Neural cell (in vitro differentiated cells): ENCODE data around the gene ABCC9. TPM values are rescaled to one million over a fixed set of nuclear protein-coding genes. Genes with fewer than 3 reads are reported as not detected.

Experiments
- H2AFZ ChIP-seq: fragments of 200-600, 300-800 bp; sonication (generic), shearing (Covaris generic); 2 replicates; pipeline ENCODE4 v1.6.0; 2014; ENCODE audit warnings: low read depth, mild to moderate bottlenecking, antibody characterized with exemption, low read length, moderate library complexity
- H3F3A ChIP-seq: fragments of 200-600 bp; shearing (Covaris generic); 2 replicates; pipeline ENCODE4 v1.6.1; 2016; ENCODE audit warnings: mild to moderate bottlenecking, moderate library complexity, mixed read lengths, antibody characterized with exemption, low read length; ENCODE audit not compliant: insufficient read depth, poor library complexity, severe bottlenecking
- H3K27ac ChIP-seq: fragments of 200-600, 300-800 bp; sonication (generic), shearing (Covaris generic); 2 replicates; pipeline ENCODE4 v1.5.1; 2014; ENCODE audit warnings: mild to moderate bottlenecking, low read length, moderate library complexity
- H3K27me3 ChIP-seq: fragments of 300-800, 200-600 bp; sonication (generic), shearing (Covaris generic); 2 replicates; pipeline ENCODE4 v1.6.0; 2014; ENCODE audit warnings: mild to moderate bottlenecking, low read depth, low read length, moderate library complexity; ENCODE audit not compliant: insufficient read depth
- H3K36me3 ChIP-seq: fragments of 300-800, 200-600 bp; sonication (generic), shearing (Covaris generic); 2 replicates; pipeline ENCODE4 v1.5.1; 2014; ENCODE audit warnings: mild to moderate bottlenecking, antibody characterized with exemption, low read length, moderate library complexity; ENCODE audit not compliant: insufficient read depth
- H3K4me2 ChIP-seq: fragments of 300-800, 200-600 bp; sonication (generic), shearing (Covaris generic); 2 replicates; pipeline ENCODE4 v1.6.0; 2014; ENCODE audit warnings: mild to moderate bottlenecking, low read length
- H3K4me3 ChIP-seq: fragments of 300-800, 200-600 bp; sonication (generic), shearing (Covaris generic); 2 replicates; pipeline ENCODE4 v1.5.1; 2014; ENCODE audit warnings: mild to moderate bottlenecking, low read length, moderate library complexity
- H3K79me2 ChIP-seq: fragments of 200-600 bp; shearing (Covaris generic); replicated peaks from 2 replicates; pipeline ENCODE4 v1.6.0; 2014; ENCODE audit warnings: mild to moderate bottlenecking, low read length, moderate library complexity; ENCODE audit not compliant: insufficient read depth
- H3K9ac ChIP-seq: fragments of 300-800, 200-600 bp; sonication (generic), shearing (Covaris generic); 2 replicates; pipeline ENCODE4 v1.6.1; 2016; ENCODE audit warnings: mild to moderate bottlenecking, low read length, mixed read lengths
- H3K9me2 ChIP-seq: fragments of 200-600 bp; shearing (Covaris generic); 2 replicates; pipeline ENCODE4 v1.6.1; 2016; ENCODE audit warnings: mild to moderate bottlenecking, low read length, mixed read lengths; ENCODE audit not compliant: insufficient read depth
- H3K9me3 ChIP-seq: fragments of 200-600, 300-800 bp; sonication (generic), shearing (Covaris generic); 2 replicates; pipeline ENCODE4 v1.6.1; 2016; ENCODE audit warnings: mild to moderate bottlenecking, mixed run types, low read length, moderate library complexity, mixed read lengths
- H4K20me1 ChIP-seq: fragments of 200-600 bp; shearing (Covaris generic); 2 replicates; pipeline ENCODE4 v1.6.1; 2016; ENCODE audit warnings: mild to moderate bottlenecking, mixed run types; ENCODE audit not compliant: insufficient read depth
- EP300 ChIP-seq: fragments of 450-650 bp; conservative IDR thresholded peaks from 2 replicates; pipeline ENCODE4 v1.6.1; 2014; ENCODE audit warnings: antibody characterized with exemption, mild to moderate bottlenecking, moderate library complexity; ENCODE audit not compliant: poor library complexity, severe bottlenecking
- POLR2AphosphoS5 ChIP-seq: IDR thresholded peaks from 2 replicates; pipeline ENCODE4 v1.6.1; 2012
- polyA plus RNA-seq: library from polyadenylated mRNA; depleted of rRNA; stranded (reverse); fragments of >200 nt; gene quantifications from 2 replicates; pipeline ENCODE4 v1.2.3, GENCODE V29; 2014
- small RNA-seq, 3 experiments: library from RNA; depleted of rRNA; stranded (forward); fragments of <200 nt; gene quantifications; one replicate each; pipeline ENCODE3, GENCODE V24; 2012
- TF ChIP-seq, protein P1 (sequence below): IDR thresholded peaks from 2 replicates; pipeline ENCODE4 v1.6.1; 2012; ENCODE audit warnings: borderline replicate concordance
- TF ChIP-seq, protein P2 (sequence below): fragments of 450-650 bp; IDR thresholded peaks from 2 replicates; pipeline ENCODE4 v1.5.1; 2014; ENCODE audit warnings: antibody characterized with exemption, mild to moderate bottlenecking, moderate library complexity; ENCODE audit not compliant: poor library complexity, severe bottlenecking

Gene ABCC9
- polyA plus RNA-seq, 1 donor from 2014 or later: 0.32 TPM

DNA sequence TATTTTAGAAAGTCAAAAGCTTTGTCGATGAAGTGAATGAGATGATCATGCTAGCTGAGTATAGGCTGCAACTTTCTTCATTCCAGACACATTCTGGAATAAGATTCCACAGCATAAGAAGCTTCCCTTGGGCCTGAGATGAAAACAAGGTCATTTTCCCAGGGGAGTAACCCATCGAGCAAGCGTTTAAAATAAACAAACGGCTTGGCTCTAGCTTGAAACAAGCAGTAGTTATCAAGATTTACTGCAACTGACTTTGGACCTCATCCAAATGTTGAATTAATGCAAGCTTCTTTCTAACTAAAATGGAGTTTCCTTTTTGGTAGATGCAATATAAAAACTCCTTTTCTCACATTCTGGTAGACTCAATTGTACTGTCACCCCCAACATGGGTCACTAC, 189.7 kb downstream of the ABCC9 start:
- Histone ChIP-seq H3K9me2 (no peaks in the 10 kb centered on the region), H3K9me3 (no peaks in the 10 kb centered on the region), H3K79me2 (no peaks in the 10 kb centered on the region), H3K27me3 (no peaks in the 10 kb centered on the region), H3K36me3 (no peaks in the 10 kb centered on the region), H3K4me3 (no peak overlapping the region), H3F3A (no peaks in the 10 kb centered on the region), H3K9ac (no peak overlapping the region), H3K4me2 (no peak overlapping the region), H4K20me1 (no peaks in the 10 kb centered on the region), H2AFZ (no peak overlapping the region), H3K27ac (no peak overlapping the region)
- TF ChIP-seq, protein P1, sequence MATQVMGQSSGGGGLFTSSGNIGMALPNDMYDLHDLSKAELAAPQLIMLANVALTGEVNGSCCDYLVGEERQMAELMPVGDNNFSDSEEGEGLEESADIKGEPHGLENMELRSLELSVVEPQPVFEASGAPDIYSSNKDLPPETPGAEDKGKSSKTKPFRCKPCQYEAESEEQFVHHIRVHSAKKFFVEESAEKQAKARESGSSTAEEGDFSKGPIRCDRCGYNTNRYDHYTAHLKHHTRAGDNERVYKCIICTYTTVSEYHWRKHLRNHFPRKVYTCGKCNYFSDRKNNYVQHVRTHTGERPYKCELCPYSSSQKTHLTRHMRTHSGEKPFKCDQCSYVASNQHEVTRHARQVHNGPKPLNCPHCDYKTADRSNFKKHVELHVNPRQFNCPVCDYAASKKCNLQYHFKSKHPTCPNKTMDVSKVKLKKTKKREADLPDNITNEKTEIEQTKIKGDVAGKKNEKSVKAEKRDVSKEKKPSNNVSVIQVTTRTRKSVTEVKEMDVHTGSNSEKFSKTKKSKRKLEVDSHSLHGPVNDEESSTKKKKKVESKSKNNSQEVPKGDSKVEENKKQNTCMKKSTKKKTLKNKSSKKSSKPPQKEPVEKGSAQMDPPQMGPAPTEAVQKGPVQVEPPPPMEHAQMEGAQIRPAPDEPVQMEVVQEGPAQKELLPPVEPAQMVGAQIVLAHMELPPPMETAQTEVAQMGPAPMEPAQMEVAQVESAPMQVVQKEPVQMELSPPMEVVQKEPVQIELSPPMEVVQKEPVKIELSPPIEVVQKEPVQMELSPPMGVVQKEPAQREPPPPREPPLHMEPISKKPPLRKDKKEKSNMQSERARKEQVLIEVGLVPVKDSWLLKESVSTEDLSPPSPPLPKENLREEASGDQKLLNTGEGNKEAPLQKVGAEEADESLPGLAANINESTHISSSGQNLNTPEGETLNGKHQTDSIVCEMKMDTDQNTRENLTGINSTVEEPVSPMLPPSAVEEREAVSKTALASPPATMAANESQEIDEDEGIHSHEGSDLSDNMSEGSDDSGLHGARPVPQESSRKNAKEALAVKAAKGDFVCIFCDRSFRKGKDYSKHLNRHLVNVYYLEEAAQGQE: no peak
- TF ChIP-seq POLR2AphosphoS5: no peak
- no peak for TF ChIP-seq EP300
- TF ChIP-seq, protein P2, sequence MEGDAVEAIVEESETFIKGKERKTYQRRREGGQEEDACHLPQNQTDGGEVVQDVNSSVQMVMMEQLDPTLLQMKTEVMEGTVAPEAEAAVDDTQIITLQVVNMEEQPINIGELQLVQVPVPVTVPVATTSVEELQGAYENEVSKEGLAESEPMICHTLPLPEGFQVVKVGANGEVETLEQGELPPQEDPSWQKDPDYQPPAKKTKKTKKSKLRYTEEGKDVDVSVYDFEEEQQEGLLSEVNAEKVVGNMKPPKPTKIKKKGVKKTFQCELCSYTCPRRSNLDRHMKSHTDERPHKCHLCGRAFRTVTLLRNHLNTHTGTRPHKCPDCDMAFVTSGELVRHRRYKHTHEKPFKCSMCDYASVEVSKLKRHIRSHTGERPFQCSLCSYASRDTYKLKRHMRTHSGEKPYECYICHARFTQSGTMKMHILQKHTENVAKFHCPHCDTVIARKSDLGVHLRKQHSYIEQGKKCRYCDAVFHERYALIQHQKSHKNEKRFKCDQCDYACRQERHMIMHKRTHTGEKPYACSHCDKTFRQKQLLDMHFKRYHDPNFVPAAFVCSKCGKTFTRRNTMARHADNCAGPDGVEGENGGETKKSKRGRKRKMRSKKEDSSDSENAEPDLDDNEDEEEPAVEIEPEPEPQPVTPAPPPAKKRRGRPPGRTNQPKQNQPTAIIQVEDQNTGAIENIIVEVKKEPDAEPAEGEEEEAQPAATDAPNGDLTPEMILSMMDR: no peak

Small RNA genes within 50 kb of the gene (small RNA-seq; reads per million reads assigned to genes)
- gene AC008250.2: 0 reads per million in 3 experiments

Other genes starting within 250 kb of the ABCC9 start
- gene KCNJ8, start 166.7 kb downstream of the ABCC9 start, polyA plus RNA-seq: 0.34 TPM in 1 of 2 replicates, not detected in the other
- gene CMAS, start 104.8 kb upstream of the ABCC9 start, polyA plus RNA-seq: 85.2 and 97.4 TPM in 2 replicates